Stimulated activated CD8-positive, alpha-beta memory T cell treated with anti-CD3 and anti-CD28 coated beads, Interleukin-2, amount 100 ng/mL, for 48 hours (primary cell): ENCODE results near the gene CCDC91.
"Not testable (repeated sequence)": the region's sequence is repeated elsewhere in the genome, so short reads cannot be mapped to it uniquely, and the experiment has no call there.

Source experiments
- DNase-seq, 2 donors: peaks; one replicate each; pipeline ENCODE4 v3.0.0-alpha.2; 2020; ENCODE audit warnings: low read depth in 2 of 2

Gene CCDC91

GRCh38 chr12:28367326-28367725, 177.1 kb downstream of the CCDC91 start:
- no peak for DNase-seq

- DNase-seq: no peak
Measured at GRCh38 chr12:28367993-28368392, 177.7 kb downstream of the CCDC91 start.

GRCh38 chr12:28369483-28369882, 179.2 kb downstream of the CCDC91 start:
- DNase-seq: no peak

- no peak for DNase-seq
Measured at GRCh38 chr12:28374556-28374955, 184.3 kb downstream of the CCDC91 start.

- DNase-seq: no peak
Measured at GRCh38 chr12:28378736-28379135, 188.5 kb downstream of the CCDC91 start.

- not testable (repeated sequence) for DNase-seq
Measured at GRCh38 chr12:28379779-28380178, 189.5 kb downstream of the CCDC91 start.

- no peak for DNase-seq
Measured at GRCh38 chr12:28383368-28383767, 193.1 kb downstream of the CCDC91 start.

GRCh38 chr12:28388879-28389278, 198.6 kb downstream of the CCDC91 start:
- no peak for DNase-seq

- no peak for DNase-seq
Measured at GRCh38 chr12:28390206-28390605, 199.9 kb downstream of the CCDC91 start.

GRCh38 chr12:28390761-28391385, 200.6 kb downstream of the CCDC91 start:
- no peak for DNase-seq

- no peak for DNase-seq
Measured at GRCh38 chr12:28409892-28410291, 219.6 kb downstream of the CCDC91 start.

- DNase-seq: no peak
Measured at GRCh38 chr12:28413460-28414109, 223.3 kb downstream of the CCDC91 start.

- no peak for DNase-seq
Measured at GRCh38 chr12:28415755-28416154, 225.5 kb downstream of the CCDC91 start.

- DNase-seq: no peak
Measured at GRCh38 chr12:28421374-28421773, 231.1 kb downstream of the CCDC91 start.

- DNase-seq: no peak
Measured at GRCh38 chr12:28424965-28425364, 234.7 kb downstream of the CCDC91 start.

GRCh38 chr12:28425526-28425925, 235.3 kb downstream of the CCDC91 start:
- no peak for DNase-seq

- DNase-seq: no peak
Measured at GRCh38 chr12:28427046-28427445, 236.8 kb downstream of the CCDC91 start.

- no peak for DNase-seq
Measured at GRCh38 chr12:28440081-28440608, 249.9 kb downstream of the CCDC91 start.

GRCh38 chr12:28442101-28442500, 251.8 kb downstream of the CCDC91 start:
- no peak for DNase-seq

- DNase-seq: no peak
Measured at GRCh38 chr12:28443337-28443736, 253.1 kb downstream of the CCDC91 start.

- no peak for DNase-seq
Measured at GRCh38 chr12:28446031-28446430, 255.8 kb downstream of the CCDC91 start.

- no peak for DNase-seq
Measured at GRCh38 chr12:28453686-28454085, 263.4 kb downstream of the CCDC91 start.

GRCh38 chr12:28456934-28457710, 266.9 kb downstream of the CCDC91 start:
- no peak for DNase-seq
